Measurements from ENCODE around the gene TMEM181.
A peak's percentile ranks its signal among the peaks of the same experiment; 100 is the strongest.

TMEM181 gene

GRCh38 chr6:158620963-158621693 is 61.2 kb downstream of the TMEM181 start:
- FAIRE-seq = no peak
- no peak for DNase-seq (ENCODE audit: insufficient read length)
- no peak for TF ChIP-seq POLR2AphosphoS5 (IDR thresholded peaks at IDR 0.05; ENCODE audit: low read depth, low read length)
- TF ChIP-seq POLR2A (IDR thresholded peaks at IDR 0.05; ENCODE audit: low read depth, low read length) = no peak
- TF ChIP-seq TAF1 (IDR thresholded peaks at IDR 0.05; ENCODE audit: borderline replicate concordance, low read depth, low read length) = no peak

- TF ChIP-seq POLR2A (IDR thresholded peaks at IDR 0.05; ENCODE audit: low read depth, low read length) = no peak
- TF ChIP-seq TAF1 (IDR thresholded peaks at IDR 0.05; ENCODE audit: borderline replicate concordance, low read depth, low read length) = no peak
- no peak for TF ChIP-seq POLR2AphosphoS5 (IDR thresholded peaks at IDR 0.05; ENCODE audit: low read depth, low read length)
- FAIRE-seq (no peak), DNase-seq (ENCODE audit: insufficient read length) (no peak)
Observed at GRCh38 chr6:158621694-158622544, 62.0 kb downstream of the TMEM181 start.

GRCh38 chr6:158622545-158623190 is 62.8 kb downstream of the TMEM181 start:
- FAIRE-seq (peak; percentile 54), DNase-seq (ENCODE audit: insufficient read length) (no peak)
- TF ChIP-seq TAF1 (IDR thresholded peaks at IDR 0.05; ENCODE audit: borderline replicate concordance, low read depth, low read length) (no peak), POLR2AphosphoS5 (IDR thresholded peaks at IDR 0.05; ENCODE audit: low read depth, low read length) (no peak), POLR2A (IDR thresholded peaks at IDR 0.05; ENCODE audit: low read depth, low read length) (no peak)

DNA sequence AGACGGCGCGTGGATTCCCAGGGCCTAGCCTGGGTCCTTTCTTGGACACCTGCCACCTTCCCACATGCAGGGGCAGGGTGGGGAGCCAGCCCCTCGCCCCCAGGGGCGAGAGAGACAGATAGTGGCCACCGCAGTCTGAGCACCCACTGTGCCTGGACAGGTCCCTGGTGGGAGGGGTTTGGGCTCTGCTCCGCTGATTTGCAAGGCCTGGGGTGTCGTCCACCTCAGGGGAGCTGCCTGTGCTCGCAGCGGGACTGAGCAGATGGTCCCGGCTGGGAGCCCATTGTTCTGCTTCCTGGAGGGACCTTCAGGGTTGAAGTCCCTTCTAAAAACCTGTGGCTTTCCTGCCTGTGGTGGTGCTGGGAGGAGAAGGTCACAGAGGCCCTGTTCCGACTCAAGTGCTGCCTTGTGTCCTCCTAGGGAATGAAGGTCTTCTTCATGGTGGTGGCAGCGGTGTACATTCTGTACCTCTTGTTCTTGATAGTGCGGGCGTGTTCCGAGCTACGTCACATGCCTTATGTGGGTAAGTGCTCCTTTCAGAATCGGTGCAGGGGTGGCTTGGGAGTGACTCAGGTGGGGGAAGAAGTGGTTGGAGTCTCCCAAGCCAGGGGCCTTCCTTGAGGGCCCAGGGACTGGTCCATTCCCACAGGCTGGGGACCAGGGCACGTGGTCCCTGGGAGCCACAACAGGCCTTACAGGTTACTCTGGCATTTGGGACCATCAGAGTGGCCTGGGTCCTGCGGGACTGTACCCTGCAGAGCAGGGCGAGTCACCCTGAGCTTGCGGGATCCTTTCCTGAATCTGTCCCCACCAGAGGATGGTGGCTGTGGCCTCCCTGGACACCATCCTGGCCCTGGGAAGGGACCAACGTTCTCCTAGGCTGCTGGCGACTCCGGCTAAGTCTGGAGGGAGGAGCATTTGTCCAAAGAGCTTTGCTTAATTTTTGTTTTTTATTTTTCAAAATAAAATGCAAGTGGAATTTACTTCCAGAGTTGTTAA is 65.1 kb downstream of the TMEM181 start:
- TF ChIP-seq TAF1 (IDR thresholded peaks at IDR 0.05; ENCODE audit: borderline replicate concordance, low read depth, low read length) = no peak
- no peak for TF ChIP-seq POLR2A (IDR thresholded peaks at IDR 0.05; ENCODE audit: low read depth, low read length)
- no peak for TF ChIP-seq POLR2AphosphoS5 (IDR thresholded peaks at IDR 0.05; ENCODE audit: low read depth, low read length)
- FAIRE-seq = no peak
- DNase-seq (ENCODE audit: insufficient read length) = no peak

GRCh38 chr6:158625881-158626305 is 66.0 kb downstream of the TMEM181 start:
- FAIRE-seq = no peak
- TF ChIP-seq TAF1 (IDR thresholded peaks at IDR 0.05; ENCODE audit: borderline replicate concordance, low read depth, low read length) = no peak
- no peak for TF ChIP-seq POLR2A (IDR thresholded peaks at IDR 0.05; ENCODE audit: low read depth, low read length)
- no peak for TF ChIP-seq POLR2AphosphoS5 (IDR thresholded peaks at IDR 0.05; ENCODE audit: low read depth, low read length)
- no peak for DNase-seq (ENCODE audit: insufficient read length)

DNA sequence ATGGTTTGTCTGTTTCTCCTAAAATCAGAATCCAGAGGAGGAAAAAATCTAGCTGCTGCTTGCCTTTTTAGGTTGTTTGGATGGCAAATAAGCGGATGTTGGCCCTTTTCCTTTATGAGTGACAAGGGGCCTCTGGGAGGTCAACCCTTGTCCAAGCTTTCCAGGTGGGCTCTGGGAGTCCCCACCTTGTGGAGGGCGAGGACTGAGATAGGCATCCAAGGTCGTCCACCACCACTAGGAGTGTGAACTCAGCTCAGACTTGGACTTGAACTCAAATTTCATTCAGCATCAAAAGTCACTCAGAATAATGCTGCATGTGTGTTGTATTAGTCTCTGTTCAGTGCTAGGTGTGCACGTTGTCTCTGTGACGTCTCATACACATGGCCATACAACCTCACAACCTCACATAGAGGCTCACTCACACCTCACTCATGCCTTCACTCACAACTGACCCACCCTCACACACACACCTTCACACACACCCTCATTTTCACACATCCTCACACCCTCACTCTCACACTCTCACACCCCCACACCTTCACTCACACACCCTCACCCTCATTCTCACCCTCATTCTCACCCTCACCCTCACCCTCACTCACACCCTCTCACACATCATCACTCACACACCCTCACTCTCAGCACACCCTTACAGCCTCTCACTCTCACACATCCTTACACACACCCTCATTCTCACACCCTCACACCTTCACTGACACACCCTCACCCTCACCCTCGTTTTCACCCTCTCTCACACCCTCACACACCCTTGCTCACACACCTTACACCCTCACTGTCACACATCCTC is 66.7 kb downstream of the TMEM181 start:
- no peak for TF ChIP-seq TAF1 (IDR thresholded peaks at IDR 0.05; ENCODE audit: borderline replicate concordance, low read depth, low read length)
- TF ChIP-seq POLR2AphosphoS5 (IDR thresholded peaks at IDR 0.05; ENCODE audit: low read depth, low read length) = no peak
- no peak for TF ChIP-seq POLR2A (IDR thresholded peaks at IDR 0.05; ENCODE audit: low read depth, low read length)
- no peak for DNase-seq (ENCODE audit: insufficient read length)
- no peak for FAIRE-seq

DNA sequence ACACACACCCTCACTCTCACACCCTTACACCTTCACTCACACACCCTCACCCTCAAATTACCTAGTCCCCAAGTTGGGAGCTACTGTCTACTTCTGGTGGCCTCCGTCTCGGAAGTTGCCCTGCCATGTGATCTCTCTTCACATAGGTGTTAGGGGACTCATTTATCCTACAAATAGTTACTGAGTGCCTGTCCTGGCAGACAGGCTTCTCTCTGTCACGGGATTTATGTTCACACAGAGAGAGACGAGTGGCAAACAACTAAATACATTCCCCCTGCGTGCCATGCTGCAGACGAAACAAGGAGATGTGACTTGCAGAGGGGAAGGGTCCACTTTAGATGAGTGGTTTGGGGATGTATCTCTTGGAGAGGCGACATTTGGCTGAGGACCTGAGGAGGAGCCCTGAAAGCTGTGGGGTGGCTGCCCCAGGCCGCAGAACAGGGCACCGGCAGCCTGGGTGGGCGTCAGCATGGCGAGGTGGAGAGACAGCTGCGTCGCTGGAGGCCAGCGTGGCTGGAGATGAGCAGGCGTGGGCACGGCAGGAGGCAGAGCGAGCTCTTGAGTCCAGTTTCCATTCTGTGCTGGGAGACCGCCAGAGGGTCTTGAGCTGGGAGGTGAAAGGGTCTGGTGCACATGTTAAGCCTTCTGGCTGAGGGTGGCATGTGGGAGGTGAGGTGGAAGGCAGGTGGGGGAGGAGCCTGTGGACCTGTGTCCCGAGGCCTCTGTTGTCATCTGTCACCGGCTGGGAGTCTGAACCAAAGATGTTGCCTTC is 67.5 kb downstream of the TMEM181 start:
- FAIRE-seq (no peak), DNase-seq (ENCODE audit: insufficient read length) (no peak)
- TF ChIP-seq TAF1 (IDR thresholded peaks at IDR 0.05; ENCODE audit: borderline replicate concordance, low read depth, low read length) (no peak), POLR2A (IDR thresholded peaks at IDR 0.05; ENCODE audit: low read depth, low read length) (no peak), POLR2AphosphoS5 (IDR thresholded peaks at IDR 0.05; ENCODE audit: low read depth, low read length) (no peak)

GRCh38 chr6:158627940-158628211 is 68.0 kb downstream of the TMEM181 start:
- TF ChIP-seq POLR2A (IDR thresholded peaks at IDR 0.05; ENCODE audit: low read depth, low read length) = no peak
- no peak for TF ChIP-seq POLR2AphosphoS5 (IDR thresholded peaks at IDR 0.05; ENCODE audit: low read depth, low read length)
- no peak for TF ChIP-seq TAF1 (IDR thresholded peaks at IDR 0.05; ENCODE audit: borderline replicate concordance, low read depth, low read length)
- FAIRE-seq = no peak
- DNase-seq (ENCODE audit: insufficient read length) = no peak

- DNase-seq (ENCODE audit: insufficient read length) = no peak
- no peak for FAIRE-seq
Observed at GRCh38 chr6:158628542-158628941, 68.7 kb downstream of the TMEM181 start.

More at GRCh38 chr6:158628542-158628941, 68.7 kb downstream of the TMEM181 start:
- no peak for TF ChIP-seq POLR2AphosphoS5 (IDR thresholded peaks at IDR 0.05; ENCODE audit: low read depth, low read length)

Measured in GM12892 (cell line).